ENCODE results near the gene EYA2. TPM values are rescaled to one million over a fixed set of nuclear protein-coding genes. Genes with fewer than 3 reads are reported as not detected.
"Not testable (repeated sequence)": the region's sequence is repeated elsewhere in the genome, so short reads cannot be mapped to it uniquely, and the experiment has no call there.

Gene EYA2
- total and polyA plus RNA-seq, 2 experiments from 2014 or later = 0.18 TPM; not detected in 1

GRCh38 chr20:46959081-46959692 is 64.5 kb downstream of the EYA2 start:
- Histone ChIP-seq H3K4me2 (ENCODE audit: unreplicated experiment) (no peak overlapping the region), H3K9me3 (ENCODE audit: low read depth) (no peaks in the 10 kb centered on the region), H3F3A (ENCODE audit: insufficient read depth) (peaks cover 16% of the 10 kb centered on the region), H3K36me3 (ENCODE audit: low read depth) (no peaks in the 10 kb centered on the region), H2AFZ (no peak overlapping the region), H3K27ac (0 out of 2 replicates have a peak overlapping the region, but pooled peaks have one; percentile 20), H3K4me1 (ENCODE audit: insufficient read depth) (peaks cover 15% of the 10 kb centered on the region; the same call in 1 of the 2 replicates), H3K79me2 (ENCODE audit: insufficient read depth) (no peaks in the 10 kb centered on the region), H3K9ac (no peak overlapping the region), H4K20me1 (ENCODE audit: insufficient read depth) (no peaks in the 10 kb centered on the region), H3K4me3 (no peak overlapping the region), H3K27me3 (replicated peaks; ENCODE audit: insufficient read depth) (no peaks in the 10 kb centered on the region), H3K9me2 (ENCODE audit: insufficient read depth) (no peaks in the 10 kb centered on the region)
- peak; percentile 95 for DNase-seq
- 72% methylated on average over 13 of the region's 13 CpGs for WGBS, 2 experiments (ENCODE audit: low coverage in 1 of 2, low lambda C conversion rate in 2 of 2, missing lambda C conversion rate in 2 of 2)
- in situ Hi-C loops (cut with MboI) = no loop called here
- TF ChIP-seq EZH2phosphoT487 (IDR thresholded peaks at IDR 0.05; ENCODE audit: insufficient read depth, low read depth) (no peak), EZH2 (IDR thresholded peaks at IDR 0.05; ENCODE audit: insufficient read depth, poor library complexity, severe bottlenecking) (no peak)

GRCh38 chr20:46959821-46960220 is 65.2 kb downstream of the EYA2 start:
- Histone ChIP-seq H3K79me2 (ENCODE audit: insufficient read depth) (no peaks in the 10 kb centered on the region), H3K9me2 (ENCODE audit: insufficient read depth) (no peaks in the 10 kb centered on the region), H4K20me1 (ENCODE audit: insufficient read depth) (no peaks in the 10 kb centered on the region), H3K4me1 (ENCODE audit: insufficient read depth) (peaks cover 14% of the 10 kb centered on the region; the same call in 1 of the 2 replicates), H3K9ac (no peak overlapping the region), H3K27me3 (replicated peaks; ENCODE audit: insufficient read depth) (no peaks in the 10 kb centered on the region), H3K27ac (no peak overlapping the region), H3K9me3 (ENCODE audit: low read depth) (no peaks in the 10 kb centered on the region), H2AFZ (no peak overlapping the region), H3K36me3 (ENCODE audit: low read depth) (no peaks in the 10 kb centered on the region), H3F3A (ENCODE audit: insufficient read depth) (peaks cover 16% of the 10 kb centered on the region), H3K4me3 (no peak overlapping the region), H3K4me2 (ENCODE audit: unreplicated experiment) (no peak overlapping the region)
- WGBS, 2 experiments (ENCODE audit: low coverage in 1 of 2, low lambda C conversion rate in 2 of 2, missing lambda C conversion rate in 2 of 2) = 96% methylated on average over 9 of the region's 9 CpGs
- TF ChIP-seq EZH2 (IDR thresholded peaks at IDR 0.05; ENCODE audit: insufficient read depth, poor library complexity, severe bottlenecking) (no peak), EZH2phosphoT487 (IDR thresholded peaks at IDR 0.05; ENCODE audit: insufficient read depth, low read depth) (no peak)
- in situ Hi-C loops (cut with MboI) = no loop called here
- no peak for DNase-seq

GRCh38 chr20:46960536-46960935 is 65.9 kb downstream of the EYA2 start:
- no peak overlapping the region for H3K4me2 ChIP-seq (ENCODE audit: unreplicated experiment)
- H2AFZ ChIP-seq = no peak overlapping the region
- in situ Hi-C loops (cut with MboI) = no loop called here
- H3K4me1 ChIP-seq (ENCODE audit: insufficient read depth) = 0 out of 2 replicates have a peak, but pooled peaks cover 9% of the 10 kb centered on the region
- no peak for DNase-seq
- H3K79me2 ChIP-seq (ENCODE audit: insufficient read depth) = no peaks in the 10 kb centered on the region
- no peak overlapping the region for H3K4me3 ChIP-seq
- H3K9me2 ChIP-seq (ENCODE audit: insufficient read depth) = no peaks in the 10 kb centered on the region
- no peaks in the 10 kb centered on the region for H4K20me1 ChIP-seq (ENCODE audit: insufficient read depth)
- H3F3A ChIP-seq (ENCODE audit: insufficient read depth) = peaks cover 15% of the 10 kb centered on the region
- WGBS, 2 experiments (ENCODE audit: low coverage in 1 of 2, low lambda C conversion rate in 2 of 2, missing lambda C conversion rate in 2 of 2) = 78 to 82% methylated on average over 11 of the region's 11 CpGs
- H3K36me3 ChIP-seq (ENCODE audit: low read depth) = no peaks in the 10 kb centered on the region
- no peaks in the 10 kb centered on the region for H3K27me3 ChIP-seq (replicated peaks; ENCODE audit: insufficient read depth)
- TF ChIP-seq EZH2phosphoT487 (IDR thresholded peaks at IDR 0.05; ENCODE audit: insufficient read depth, low read depth) (no peak), EZH2 (IDR thresholded peaks at IDR 0.05; ENCODE audit: insufficient read depth, poor library complexity, severe bottlenecking) (no peak)
- no peak overlapping the region for H3K9ac ChIP-seq
- H3K9me3 ChIP-seq (ENCODE audit: low read depth) = no peaks in the 10 kb centered on the region
- no peak overlapping the region for H3K27ac ChIP-seq

DNA sequence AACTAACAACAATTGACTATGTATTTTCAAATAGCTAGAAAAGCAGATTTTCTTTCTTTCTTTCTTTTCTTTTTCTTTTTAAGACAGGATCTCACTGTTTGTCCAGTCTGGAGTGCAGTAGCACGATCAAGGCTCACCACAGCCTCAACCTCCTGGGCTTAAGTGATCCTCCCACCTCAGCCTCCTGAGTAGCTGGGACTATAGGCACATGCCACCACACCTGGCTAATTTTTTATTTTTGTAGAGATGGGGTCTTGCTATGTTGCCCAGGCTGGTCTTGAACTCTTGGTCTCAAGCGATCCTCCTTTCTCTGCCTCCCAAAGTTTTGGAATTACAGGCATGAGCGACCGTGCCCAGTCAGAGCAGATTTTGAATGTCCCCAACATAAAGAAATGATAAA is 67.3 kb downstream of the EYA2 start:
- H3K9me2 ChIP-seq (ENCODE audit: insufficient read depth); H3K27ac ChIP-seq; H3K4me1 ChIP-seq (ENCODE audit: insufficient read depth); H3K36me3 ChIP-seq (ENCODE audit: low read depth); H2AFZ ChIP-seq; H3K27me3 ChIP-seq (replicated peaks; ENCODE audit: insufficient read depth); H3K79me2 ChIP-seq (ENCODE audit: insufficient read depth); in situ Hi-C loops (cut with MboI); DNase-seq; H3K4me3 ChIP-seq; H3F3A ChIP-seq (ENCODE audit: insufficient read depth); H3K4me2 ChIP-seq (ENCODE audit: unreplicated experiment); H4K20me1 ChIP-seq (ENCODE audit: insufficient read depth); H3K9ac ChIP-seq; H3K9me3 ChIP-seq (ENCODE audit: low read depth): not testable (repeated sequence)
- 81 to 89% methylated on average over 4 of the region's 4 CpGs for WGBS, 2 experiments (ENCODE audit: low coverage in 1 of 2, low lambda C conversion rate in 2 of 2, missing lambda C conversion rate in 2 of 2)

Data from GM23248 (cell line).